Stomach (tissue), 4 donors: ENCODE data around the gene CLCN6.

Source experiments
- POLR2A ChIP-seq, 4 donors: fragments of 450-650 bp; IDR thresholded peaks; one replicate each; pipeline ENCODE4 v1.6.1; 2016; ENCODE audit warnings: antibody characterized with exemption in 4 of 4, control low read depth in 2 of 4, mild to moderate bottlenecking in 1 of 4, moderate library complexity in 1 of 4
- TF ChIP-seq, protein P1 (sequence below), 7 experiments: fragments of 450-650 bp in 4 of 7; fragments of 200-600 bp in 3 of 7; sonication (generic) in 3 of 7; IDR thresholded peaks; one replicate each; pipeline ENCODE4 v1.5.1; 2016 to 2019; ENCODE audit warnings: antibody characterized with exemption in 7 of 7, control low read depth in 2 of 7, mild to moderate bottlenecking in 1 of 7

DNA sequence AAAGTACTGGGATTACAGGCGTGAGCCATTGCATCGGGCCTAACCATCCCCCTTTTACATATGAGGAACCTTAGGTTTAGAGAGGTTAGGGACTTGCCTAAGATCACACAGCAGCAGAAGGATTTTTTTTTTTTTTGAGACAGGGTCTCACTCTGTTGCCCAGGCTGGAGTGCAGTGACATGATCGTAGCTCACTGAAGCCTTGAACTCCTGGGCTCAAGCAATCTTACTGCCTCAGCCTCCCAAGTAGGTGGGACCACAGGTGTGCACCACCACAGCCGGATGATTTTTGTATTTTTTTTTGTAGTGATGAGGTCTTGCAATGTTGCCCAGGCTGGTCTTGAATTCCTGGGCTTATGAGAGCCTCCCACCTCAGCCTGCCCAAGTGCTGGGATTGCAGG lies 46.2 kb upstream of the CLCN6 start:
- TF ChIP-seq, protein P1, sequence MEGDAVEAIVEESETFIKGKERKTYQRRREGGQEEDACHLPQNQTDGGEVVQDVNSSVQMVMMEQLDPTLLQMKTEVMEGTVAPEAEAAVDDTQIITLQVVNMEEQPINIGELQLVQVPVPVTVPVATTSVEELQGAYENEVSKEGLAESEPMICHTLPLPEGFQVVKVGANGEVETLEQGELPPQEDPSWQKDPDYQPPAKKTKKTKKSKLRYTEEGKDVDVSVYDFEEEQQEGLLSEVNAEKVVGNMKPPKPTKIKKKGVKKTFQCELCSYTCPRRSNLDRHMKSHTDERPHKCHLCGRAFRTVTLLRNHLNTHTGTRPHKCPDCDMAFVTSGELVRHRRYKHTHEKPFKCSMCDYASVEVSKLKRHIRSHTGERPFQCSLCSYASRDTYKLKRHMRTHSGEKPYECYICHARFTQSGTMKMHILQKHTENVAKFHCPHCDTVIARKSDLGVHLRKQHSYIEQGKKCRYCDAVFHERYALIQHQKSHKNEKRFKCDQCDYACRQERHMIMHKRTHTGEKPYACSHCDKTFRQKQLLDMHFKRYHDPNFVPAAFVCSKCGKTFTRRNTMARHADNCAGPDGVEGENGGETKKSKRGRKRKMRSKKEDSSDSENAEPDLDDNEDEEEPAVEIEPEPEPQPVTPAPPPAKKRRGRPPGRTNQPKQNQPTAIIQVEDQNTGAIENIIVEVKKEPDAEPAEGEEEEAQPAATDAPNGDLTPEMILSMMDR (IDR thresholded peaks at IDR 0.05): no peak
- TF ChIP-seq POLR2A (IDR thresholded peaks at IDR 0.05): no peak
